Panc1 (cell line): ENCODE data around the gene RARS2. TPM values are rescaled to one million over a fixed set of nuclear protein-coding genes. Genes with fewer than 3 reads are reported as not detected.

Experiments
- ATAC-seq: fragments of 200-7000 bp; cut with Tn5 transposase; 2 replicates; pipeline ENCODE4 v1.9.1; 2020; ENCODE audit warnings: mild to moderate bottlenecking, moderate library complexity
- BruUV-seq: library from RNA; stranded (reverse); fragments of 400-500 nt; replicated peaks from 2 replicates; lab custom pipeline; 2021; lab: Mats Ljungman, UMichigan
- CTCF ChIA-PET: fragments of 300-600 bp; sonication (Branson Sonifier 250); formaldehyde crosslinking; loops from one replicate; lab custom pipeline; 2022; ENCODE audit warnings: antibody characterized with exemption; lab: Charles Lee
- POLR2A ChIA-PET: fragments of 300-600 bp; sonication (Branson Sonifier 250); formaldehyde crosslinking; loops from one replicate; lab custom pipeline; 2022; ENCODE audit warnings: antibody characterized with exemption; lab: Charles Lee
- DNase-seq: peaks from one replicate; pipeline ENCODE4 v3.0.0-alpha.2; 2010; ENCODE audit warnings: low read depth, low spot score
- H3K27ac ChIP-seq: 2 replicates; pipeline ENCODE4 v1.5.1; 2011; ENCODE audit warnings: mild to moderate bottlenecking, low read length, inconsistent platforms
- H3K27me3 ChIP-seq: fragments of 200-500 bp; sonication (Bioruptor generic); 2 replicates; pipeline ENCODE4 v1.6.0; 2014; ENCODE audit warnings: low read length, inconsistent platforms; ENCODE audit not compliant: control insufficient read depth, insufficient read depth
- H3K36me3 ChIP-seq: fragments of 200-500 bp; sonication (Bioruptor generic); 2 replicates; pipeline ENCODE4 v1.5.1; 2014; ENCODE audit warnings: inconsistent platforms, mild to moderate bottlenecking, low read length, moderate library complexity; ENCODE audit not compliant: control insufficient read depth, insufficient read depth
- H3K4me1 ChIP-seq: 2 replicates; pipeline ENCODE4 v1.5.1; 2011; ENCODE audit warnings: inconsistent platforms, mild to moderate bottlenecking, low read length, moderate library complexity; ENCODE audit not compliant: control insufficient read depth, insufficient read depth
- H3K4me3 ChIP-seq, 2 experiments: 2 replicates each; pipeline ENCODE4 v1.5.1; 2011 to 2012; ENCODE audit warnings: low read depth in 2 of 2, low read length in 2 of 2, mild to moderate bottlenecking in 2 of 2, inconsistent platforms in 1 of 2, moderate library complexity in 1 of 2
- H3K9me3 ChIP-seq: fragments of 200-500 bp; sonication (Bioruptor generic); 2 replicates; pipeline ENCODE4 v1.5.1; 2014; ENCODE audit warnings: low read depth, mild to moderate bottlenecking, inconsistent platforms, low read length, moderate library complexity; ENCODE audit not compliant: control insufficient read depth, insufficient read depth
- POLR2AphosphoS5 ChIP-seq: IDR thresholded peaks from 2 replicates; pipeline ENCODE4 v1.6.1; 2012; ENCODE audit warnings: mild to moderate bottlenecking, low read depth, low read length, moderate library complexity
- REST ChIP-seq, 2 experiments: IDR thresholded peaks; 2 replicates each; pipeline ENCODE4 v1.6.1; 2011 to 2012; ENCODE audit warnings: low read depth in 2 of 2, control low read depth in 1 of 2, low read length in 1 of 2, mild to moderate bottlenecking in 1 of 2, moderate library complexity in 1 of 2; ENCODE audit not compliant: insufficient read depth in 1 of 2
- SIN3A ChIP-seq: IDR thresholded peaks from 2 replicates; pipeline ENCODE4 v1.6.1; 2012; ENCODE audit warnings: low read depth, mild to moderate bottlenecking, low read length, moderate library complexity, borderline replicate concordance; ENCODE audit not compliant: insufficient read depth
- TCF7L2 ChIP-seq: IDR thresholded peaks from 2 replicates; pipeline ENCODE4 v1.6.1; 2011; ENCODE audit warnings: mild to moderate bottlenecking, low read depth, low read length, inconsistent platforms
- in situ Hi-C: cut with HindIII; loops from 2 replicates; pipeline ENCODE4 v1.10.0; 2016; ENCODE audit warnings: low sequenced_read_pairs, low pct_unique_long_range_greater_than_20kb
- intact Hi-C: fragments of 100-400 bp; cut with micrococcal nuclease; formaldehyde crosslinking; loops from one replicate; pipeline ENCODE4 v1.10.0; 2022; ENCODE audit not compliant: unreplicated experiment
- total RNA-seq: library from RNA; stranded (reverse); gene quantifications from one replicate; pipeline ENCODE4 v1.2.1, GENCODE V29; 2021; ENCODE audit not compliant: unreplicated experiment
- TF ChIP-seq, protein P1 (sequence below): fragments of 450-650 bp; IDR thresholded peaks from 2 replicates; pipeline ENCODE4 v1.5.1; 2017; ENCODE audit warnings: mild to moderate bottlenecking

Gene RARS2
- total RNA-seq, 1 experiment from 2014 or later: 38.3 TPM

DNA sequence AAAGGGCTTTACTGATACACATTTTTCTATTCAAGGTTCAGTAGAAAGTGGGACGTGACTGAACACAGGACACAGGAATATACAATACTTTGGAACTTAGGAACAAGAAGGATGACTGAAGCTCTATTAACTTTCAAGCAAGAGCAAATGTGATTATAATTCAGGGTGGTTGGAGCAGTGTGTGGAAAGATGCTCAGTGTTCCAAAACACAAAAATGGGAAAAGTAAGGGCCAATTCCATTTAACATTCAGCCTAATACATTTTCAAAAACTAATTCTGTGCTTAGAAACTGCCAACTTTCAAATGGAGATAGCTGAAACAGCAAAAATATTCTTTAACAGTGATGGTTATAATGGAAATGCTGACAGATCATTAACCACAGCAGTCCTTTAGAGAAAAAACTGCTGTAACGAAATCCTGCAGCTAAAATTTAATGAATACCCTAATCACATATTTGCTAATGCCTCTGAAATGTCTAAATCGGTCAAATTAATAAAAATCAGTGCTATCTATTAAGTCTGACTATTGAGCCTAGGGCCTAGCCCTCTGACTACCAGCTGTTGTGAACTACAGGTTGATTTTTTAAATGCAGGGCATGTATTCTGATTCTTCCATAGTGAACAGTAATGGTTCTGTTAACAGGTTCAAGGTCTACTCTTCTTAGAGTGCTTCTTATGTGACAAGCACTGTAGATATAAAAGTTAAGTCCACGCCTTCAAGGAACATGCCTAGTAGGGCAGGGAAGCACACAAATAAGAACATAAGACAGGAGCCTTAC lies 45.9 kb downstream of the RARS2 start:
- Histone ChIP-seq H3K9me3 (no peaks in the 10 kb centered on the region), H3K36me3 (peaks cover 10% of the 10 kb centered on the region), H3K4me3 (no peak overlapping the region), H3K27me3 (no peaks in the 10 kb centered on the region), H3K27ac (no peak overlapping the region), H3K4me1 (no peaks in the 10 kb centered on the region)
- TF ChIP-seq POLR2AphosphoS5 (no peak), REST (IDR thresholded peaks at IDR 0.05; ENCODE audit: insufficient read depth in 1 of 2, low read depth in 2 of 2, low read length in 1 of 2) (no peak), SIN3A (no peak), TCF7L2 (no peak)
- TF ChIP-seq, protein P1, sequence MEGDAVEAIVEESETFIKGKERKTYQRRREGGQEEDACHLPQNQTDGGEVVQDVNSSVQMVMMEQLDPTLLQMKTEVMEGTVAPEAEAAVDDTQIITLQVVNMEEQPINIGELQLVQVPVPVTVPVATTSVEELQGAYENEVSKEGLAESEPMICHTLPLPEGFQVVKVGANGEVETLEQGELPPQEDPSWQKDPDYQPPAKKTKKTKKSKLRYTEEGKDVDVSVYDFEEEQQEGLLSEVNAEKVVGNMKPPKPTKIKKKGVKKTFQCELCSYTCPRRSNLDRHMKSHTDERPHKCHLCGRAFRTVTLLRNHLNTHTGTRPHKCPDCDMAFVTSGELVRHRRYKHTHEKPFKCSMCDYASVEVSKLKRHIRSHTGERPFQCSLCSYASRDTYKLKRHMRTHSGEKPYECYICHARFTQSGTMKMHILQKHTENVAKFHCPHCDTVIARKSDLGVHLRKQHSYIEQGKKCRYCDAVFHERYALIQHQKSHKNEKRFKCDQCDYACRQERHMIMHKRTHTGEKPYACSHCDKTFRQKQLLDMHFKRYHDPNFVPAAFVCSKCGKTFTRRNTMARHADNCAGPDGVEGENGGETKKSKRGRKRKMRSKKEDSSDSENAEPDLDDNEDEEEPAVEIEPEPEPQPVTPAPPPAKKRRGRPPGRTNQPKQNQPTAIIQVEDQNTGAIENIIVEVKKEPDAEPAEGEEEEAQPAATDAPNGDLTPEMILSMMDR: no peak
- intact Hi-C loops (no loop called here), in situ Hi-C loops (no loop called here)
- CTCF ChIA-PET: no interaction called here
- POLR2A ChIA-PET: no interaction called here
- no TSS peak for BruUV-seq
- DNase-seq (no peak), ATAC-seq (no peak)

- in situ Hi-C loops (no loop called here), intact Hi-C loops (no loop called here)
- no TSS peak for BruUV-seq
- H3K36me3 ChIP-seq: peaks cover 7% of the 10 kb centered on the region
- H3K4me1 ChIP-seq: no peaks in the 10 kb centered on the region
- H3K9me3 ChIP-seq: no peaks in the 10 kb centered on the region
- no peak for DNase-seq
- H3K4me3 ChIP-seq: no peak overlapping the region
- H3K27ac ChIP-seq: no peak overlapping the region
- ATAC-seq: no peak
- TF ChIP-seq, protein P1: no peak
- no peak for TF ChIP-seq REST (IDR thresholded peaks at IDR 0.05; ENCODE audit: insufficient read depth in 1 of 2, low read depth in 2 of 2, low read length in 1 of 2)
- TF ChIP-seq SIN3A: no peak
- TF ChIP-seq POLR2AphosphoS5: no peak
- no peak for TF ChIP-seq TCF7L2
- POLR2A ChIA-PET: no interaction called here
- CTCF ChIA-PET: interaction anchor here (0.7 kb wide), 1 partner anchor 287 kb away, joined by 4 read pairs; no protein-coding TSS in a partner anchor
- no peaks in the 10 kb centered on the region for H3K27me3 ChIP-seq
Measured at GRCh38 chr6:87541744-87542143, 48.0 kb downstream of the RARS2 start.
